GM19455 (cell line): ENCODE results near the gene LRRC40.
"Not testable (repeated sequence)": the region's sequence is repeated elsewhere in the genome, so short reads cannot be mapped to it uniquely, and the experiment has no call there.

ENCODE experiments used
- ATAC-seq: cut with Tn5 transposase; IDR thresholded peaks from one replicate; pipeline ENCODE4 v1.9.1; 2021; ENCODE audit not compliant: unreplicated experiment

Gene LRRC40

GRCh38 chr1:70204139-70204538 is 1.2 kb downstream of the LRRC40 start:
- no peak for ATAC-seq

GRCh38 chr1:70202173-70202758 is 3.1 kb downstream of the LRRC40 start:
- no peak for ATAC-seq

GRCh38 chr1:70200065-70200464 is 5.3 kb downstream of the LRRC40 start:
- no peak for ATAC-seq

- ATAC-seq = no peak
These were observed 9.0 kb downstream of the LRRC40 start for GRCh38 chr1:70196333-70196732.

- ATAC-seq = no peak
These were observed 10.0 kb downstream of the LRRC40 start for GRCh38 chr1:70195342-70195741.

- ATAC-seq = no peak
These were observed 10.8 kb downstream of the LRRC40 start for GRCh38 chr1:70194601-70195000.

- ATAC-seq = not testable (repeated sequence)
These were observed 12.9 kb downstream of the LRRC40 start for GRCh38 chr1:70192446-70192845.

GRCh38 chr1:70190180-70190579 is 15.2 kb downstream of the LRRC40 start:
- no peak for ATAC-seq

- ATAC-seq = no peak
These were observed 16.9 kb downstream of the LRRC40 start for GRCh38 chr1:70188522-70188921.

- ATAC-seq = not testable (repeated sequence)
These were observed 20.2 kb downstream of the LRRC40 start for GRCh38 chr1:70185181-70185580.

GRCh38 chr1:70171512-70171911 is 33.9 kb downstream of the LRRC40 start:
- ATAC-seq = no peak

- no peak for ATAC-seq
These were observed 36.1 kb downstream of the LRRC40 start for GRCh38 chr1:70169018-70169839.

GRCh38 chr1:70168283-70168682 is 37.1 kb downstream of the LRRC40 start:
- no peak for ATAC-seq

GRCh38 chr1:70164350-70164749 is 41.0 kb downstream of the LRRC40 start:
- no peak for ATAC-seq

GRCh38 chr1:70156529-70157120 is 48.8 kb downstream of the LRRC40 start:
- no peak for ATAC-seq

- no peak for ATAC-seq
These were observed 51.6 kb downstream of the LRRC40 start for GRCh38 chr1:70153739-70154138.

GRCh38 chr1:70150444-70150843 is 54.9 kb downstream of the LRRC40 start:
- ATAC-seq = no peak

GRCh38 chr1:70146488-70146887 is 58.9 kb downstream of the LRRC40 start:
- ATAC-seq = no peak

- ATAC-seq = no peak
These were observed 62.2 kb downstream of the LRRC40 start for GRCh38 chr1:70143048-70143659.

GRCh38 chr1:70142075-70142474 is 63.3 kb downstream of the LRRC40 start:
- ATAC-seq = no peak

GRCh38 chr1:70140894-70141293 is 64.5 kb downstream of the LRRC40 start:
- ATAC-seq = no peak

- no peak for ATAC-seq
These were observed 65.0 kb downstream of the LRRC40 start for GRCh38 chr1:70140343-70140742.
